Hepatocyte (in vitro differentiated cells): ENCODE measurements around the gene OR13J1.

Experiments used
- EZH2 ChIP-seq: fragments of 200-600 bp; sonication (generic); IDR thresholded peaks from 2 replicates; pipeline ENCODE4 v1.6.1; 2016; ENCODE audit warnings: antibody characterized with exemption, mild to moderate bottlenecking, borderline replicate concordance
- EZH2phosphoT487 ChIP-seq: fragments of 200-600 bp; sonication (generic); IDR thresholded peaks from one replicate; pipeline ENCODE4 v1.6.1; 2018; ENCODE audit warnings: antibody characterized with exemption, mild to moderate bottlenecking, low read depth, moderate library complexity; ENCODE audit not compliant: unreplicated experiment, severe bottlenecking
- TF ChIP-seq, protein P1 (sequence below): fragments of 200-600 bp; sonication (generic); IDR thresholded peaks from 2 replicates; pipeline ENCODE4 v1.5.1; 2016; ENCODE audit warnings: antibody characterized with exemption, mild to moderate bottlenecking; ENCODE audit not compliant: poor library complexity

DNA sequence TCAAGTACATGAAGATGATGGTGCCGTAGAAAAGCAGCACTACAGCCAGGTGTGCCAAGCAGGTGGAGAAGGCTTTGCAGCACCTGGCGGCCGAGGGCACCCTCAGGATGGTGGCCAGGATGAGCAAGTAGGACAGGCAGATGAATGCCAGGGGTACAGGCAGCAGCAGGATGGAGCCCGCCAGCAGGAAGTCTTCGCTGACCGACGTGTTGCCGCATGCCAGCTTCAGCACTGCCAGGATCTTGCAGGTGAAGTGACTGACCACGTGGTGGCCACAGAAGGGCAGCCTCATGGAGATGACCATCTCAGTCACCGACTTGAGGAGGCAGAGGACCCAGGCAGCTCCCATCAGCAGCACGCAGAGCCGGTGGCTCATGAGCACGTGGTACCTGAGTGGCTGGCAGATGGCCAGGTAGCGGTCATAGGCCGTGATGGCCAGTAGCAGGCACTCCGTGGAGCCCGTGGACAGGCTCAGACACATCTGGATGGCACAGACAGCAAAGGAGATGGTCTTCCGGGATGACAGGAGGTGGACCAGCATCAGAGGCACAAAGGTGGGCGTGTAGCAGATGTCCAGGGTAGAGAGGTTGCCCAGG lies 482 bp downstream of the OR13J1 start:
- TF ChIP-seq, protein P1, sequence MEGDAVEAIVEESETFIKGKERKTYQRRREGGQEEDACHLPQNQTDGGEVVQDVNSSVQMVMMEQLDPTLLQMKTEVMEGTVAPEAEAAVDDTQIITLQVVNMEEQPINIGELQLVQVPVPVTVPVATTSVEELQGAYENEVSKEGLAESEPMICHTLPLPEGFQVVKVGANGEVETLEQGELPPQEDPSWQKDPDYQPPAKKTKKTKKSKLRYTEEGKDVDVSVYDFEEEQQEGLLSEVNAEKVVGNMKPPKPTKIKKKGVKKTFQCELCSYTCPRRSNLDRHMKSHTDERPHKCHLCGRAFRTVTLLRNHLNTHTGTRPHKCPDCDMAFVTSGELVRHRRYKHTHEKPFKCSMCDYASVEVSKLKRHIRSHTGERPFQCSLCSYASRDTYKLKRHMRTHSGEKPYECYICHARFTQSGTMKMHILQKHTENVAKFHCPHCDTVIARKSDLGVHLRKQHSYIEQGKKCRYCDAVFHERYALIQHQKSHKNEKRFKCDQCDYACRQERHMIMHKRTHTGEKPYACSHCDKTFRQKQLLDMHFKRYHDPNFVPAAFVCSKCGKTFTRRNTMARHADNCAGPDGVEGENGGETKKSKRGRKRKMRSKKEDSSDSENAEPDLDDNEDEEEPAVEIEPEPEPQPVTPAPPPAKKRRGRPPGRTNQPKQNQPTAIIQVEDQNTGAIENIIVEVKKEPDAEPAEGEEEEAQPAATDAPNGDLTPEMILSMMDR: no peak
- TF ChIP-seq EZH2: no peak
- no peak for TF ChIP-seq EZH2phosphoT487
